ENCODE measurements around the gene RAPGEF5.
A peak's percentile ranks its signal among the peaks of the same experiment; 100 is the strongest.

Gene RAPGEF5

GRCh38 chr7:22183522-22184280, 173.3 kb downstream of the RAPGEF5 start:
- DNase-seq = no peak

- no peak for DNase-seq
These were observed 174.8 kb downstream of the RAPGEF5 start for GRCh38 chr7:22182149-22182548.

GRCh38 chr7:22181663-22182062, 175.3 kb downstream of the RAPGEF5 start:
- DNase-seq = no peak

- DNase-seq = no peak
These were observed 177.5 kb downstream of the RAPGEF5 start for GRCh38 chr7:22179442-22179879.

GRCh38 chr7:22178735-22179134, 178.2 kb downstream of the RAPGEF5 start:
- DNase-seq = no peak

GRCh38 chr7:22176791-22177412, 180.1 kb downstream of the RAPGEF5 start:
- no peak for DNase-seq

GRCh38 chr7:22174574-22174953, 182.4 kb downstream of the RAPGEF5 start:
- no peak for DNase-seq

- DNase-seq = no peak
These were observed 183.0 kb downstream of the RAPGEF5 start for GRCh38 chr7:22173685-22174573.

- DNase-seq = no peak
These were observed 188.8 kb downstream of the RAPGEF5 start for GRCh38 chr7:22168129-22168634.

GRCh38 chr7:22167482-22167881, 189.5 kb downstream of the RAPGEF5 start:
- no peak for DNase-seq

GRCh38 chr7:22166928-22167327, 190.0 kb downstream of the RAPGEF5 start:
- no peak for DNase-seq

GRCh38 chr7:22159341-22159740, 197.6 kb downstream of the RAPGEF5 start:
- no peak for DNase-seq

GRCh38 chr7:22157552-22157951, 199.4 kb downstream of the RAPGEF5 start:
- DNase-seq = no peak

GRCh38 chr7:22156205-22156604, 200.7 kb downstream of the RAPGEF5 start:
- DNase-seq = no peak

GRCh38 chr7:22154143-22154529, 202.8 kb downstream of the RAPGEF5 start:
- peak; percentile 71 for DNase-seq

- peak; percentile 42 for DNase-seq
These were observed 203.4 kb downstream of the RAPGEF5 start for GRCh38 chr7:22153432-22154142.

- DNase-seq = no peak
These were observed 204.3 kb downstream of the RAPGEF5 start for GRCh38 chr7:22152690-22153089.

- DNase-seq = no peak
These were observed 205.1 kb downstream of the RAPGEF5 start for GRCh38 chr7:22151901-22152300.

- no peak for DNase-seq
These were observed 206.7 kb downstream of the RAPGEF5 start for GRCh38 chr7:22150221-22150620.

- DNase-seq = no peak
These were observed 209.1 kb downstream of the RAPGEF5 start for GRCh38 chr7:22147868-22148267.

- peak; percentile 63 for DNase-seq
These were observed 209.9 kb downstream of the RAPGEF5 start for GRCh38 chr7:22146961-22147512.

GRCh38 chr7:22144950-22145349, 212.0 kb downstream of the RAPGEF5 start:
- no peak for DNase-seq
